NCI-H2107 treated with DMSO at 0.1 percent for 48 hours (cell line): ENCODE results near the gene SLC39A3.

Experiments used
- DNase-seq: peaks from one replicate; lab custom pipeline; 2025; ENCODE audit not compliant: unreplicated experiment; lab: John Stamatoyannopoulos, UW

SLC39A3 gene

DNA sequence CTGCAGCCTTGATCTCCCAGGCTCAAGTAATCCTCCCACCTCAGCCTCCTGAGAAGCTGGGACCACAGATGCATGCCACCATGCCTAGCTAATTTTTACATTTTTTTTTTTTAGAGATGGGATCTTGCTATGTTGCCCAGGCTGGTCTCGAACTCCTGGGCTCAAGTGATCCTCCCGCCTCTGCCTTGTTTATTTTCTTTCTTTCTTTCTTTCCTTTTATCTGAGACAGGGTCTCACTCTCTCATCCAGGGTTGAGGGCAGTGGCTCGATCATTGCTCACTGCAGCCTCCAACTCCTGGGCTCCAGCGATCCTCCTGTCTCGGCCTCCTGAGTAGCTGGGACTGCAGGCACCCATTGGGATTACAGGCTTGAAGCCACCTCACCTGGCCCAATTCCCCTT, 33.6 kb downstream of the SLC39A3 start:
- no peak for DNase-seq

- no peak for DNase-seq
Observed at GRCh38 chr19:2703691-2704216, 36.1 kb downstream of the SLC39A3 start.

DNA sequence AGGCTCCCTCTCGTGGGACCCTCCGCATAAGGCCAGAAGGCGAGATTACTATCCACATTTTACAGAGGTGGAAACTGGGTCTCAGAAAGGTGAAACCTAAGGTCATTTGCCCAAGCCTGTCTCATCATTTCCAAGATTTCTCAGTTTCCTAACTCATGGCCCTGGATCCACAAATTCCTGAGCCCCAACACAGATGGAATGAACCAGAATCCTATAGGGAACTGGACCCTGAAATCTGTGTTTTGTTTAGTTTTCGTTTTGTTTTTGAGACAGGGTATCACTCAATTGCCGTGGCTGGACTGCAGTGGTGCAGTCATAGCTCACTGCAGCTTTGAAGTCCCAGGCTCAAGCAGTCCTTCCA, 36.8 kb downstream of the SLC39A3 start:
- DNase-seq, result no peak

DNA sequence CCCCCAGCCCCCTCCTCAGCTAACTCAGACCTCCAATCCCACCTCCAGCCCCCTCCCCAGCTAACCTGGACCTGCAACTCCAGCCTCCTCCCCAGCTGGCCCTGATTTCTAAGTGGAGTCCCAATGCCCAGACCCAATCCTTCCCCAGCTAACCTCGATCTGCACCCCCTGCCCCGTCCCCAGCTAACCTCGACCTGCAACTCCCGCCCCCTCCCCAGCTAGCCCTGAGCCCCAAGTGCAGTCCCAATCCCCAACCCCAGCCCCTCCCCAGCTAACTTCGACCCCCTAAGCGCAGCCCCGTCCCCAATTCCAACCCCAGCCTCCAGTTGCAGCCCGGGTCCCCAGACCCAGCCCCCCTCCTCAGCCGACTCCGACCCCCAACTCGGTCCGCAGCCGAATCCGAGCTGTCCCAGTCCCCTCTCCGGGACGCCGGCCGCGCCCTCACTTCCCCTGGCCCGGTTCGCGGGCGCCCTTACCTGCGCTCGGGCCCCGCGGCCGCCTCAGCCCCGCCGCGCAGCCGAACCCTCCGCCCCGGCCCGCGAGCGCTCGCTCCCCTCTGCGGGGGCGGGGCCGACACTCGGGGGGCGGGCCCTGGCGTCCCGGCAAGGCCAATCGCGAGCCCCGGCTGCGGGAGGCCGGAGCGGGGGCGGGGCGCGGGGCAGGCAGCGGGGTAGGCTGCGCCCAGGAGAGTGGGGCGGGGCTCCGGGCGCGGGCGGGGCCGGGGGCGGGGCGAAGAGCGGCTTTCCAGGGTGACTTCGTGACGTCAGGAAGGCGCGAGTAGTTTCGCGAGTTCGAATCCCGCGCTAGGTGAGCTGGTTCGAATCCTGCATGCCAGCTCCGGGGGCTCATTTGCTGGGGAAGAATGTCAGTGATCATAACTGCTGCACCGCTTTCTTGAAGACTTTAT, 37.4 kb downstream of the SLC39A3 start, which contains the start of gene GNG7:
TSS of gene GNG7 (minus strand) at position 525 of the 907 bp plus-strand sequence. CDS start 182,006 bp downstream, outside the sequence.
- no peak for DNase-seq

- no peak for DNase-seq
Observed at GRCh38 chr19:2701361-2702169, 38.3 kb downstream of the SLC39A3 start.

GRCh38 chr19:2700660-2701360, 39.0 kb downstream of the SLC39A3 start:
- no peak for DNase-seq

- DNase-seq, result no peak
Observed at GRCh38 chr19:2699413-2700140, 40.2 kb downstream of the SLC39A3 start.

- DNase-seq, result no peak
Observed at GRCh38 chr19:2694196-2694595, 45.6 kb downstream of the SLC39A3 start.

GRCh38 chr19:2693492-2694160, 46.2 kb downstream of the SLC39A3 start:
- DNase-seq, result no peak

GRCh38 chr19:2691951-2692350, 47.9 kb downstream of the SLC39A3 start:
- DNase-seq, result no peak

DNA sequence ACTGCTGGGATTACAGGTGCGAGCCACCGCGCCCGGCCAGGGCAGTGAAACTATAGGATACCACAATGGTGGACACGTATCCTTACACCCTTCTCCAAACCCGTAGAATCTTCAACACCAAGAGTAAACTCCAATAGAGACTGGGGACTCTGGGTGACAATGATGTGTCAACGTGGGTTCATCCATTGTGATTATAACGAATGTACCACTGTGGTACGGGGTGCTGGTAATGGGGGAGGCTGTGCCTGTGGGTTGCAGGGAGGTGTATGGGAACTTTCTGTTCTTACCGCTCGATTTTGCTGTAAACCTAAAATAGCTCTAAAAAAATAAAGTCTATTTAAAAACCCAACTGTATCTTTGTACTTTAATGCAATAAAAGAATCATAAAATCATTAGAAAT, 49.0 kb downstream of the SLC39A3 start:
- no peak for DNase-seq

GRCh38 chr19:2686360-2686759, 53.5 kb downstream of the SLC39A3 start:
- no peak for DNase-seq

- no peak for DNase-seq
Observed at GRCh38 chr19:2685204-2685704, 54.6 kb downstream of the SLC39A3 start.

- DNase-seq, result no peak
Observed at GRCh38 chr19:2683430-2684003, 56.3 kb downstream of the SLC39A3 start.
